Measurements from ENCODE around the gene MARK3.

The MARK3 gene

GRCh38 chr14:103396463-103396862 lies 11.2 kb downstream of the MARK3 start:
- no peak for DNase-seq

GRCh38 chr14:103398427-103399195 lies 13.4 kb downstream of the MARK3 start:
- no peak for DNase-seq

- DNase-seq: no peak
Observed at GRCh38 chr14:103400537-103400936, 15.3 kb downstream of the MARK3 start.

- DNase-seq: no peak
Observed at GRCh38 chr14:103401223-103402214, 16.3 kb downstream of the MARK3 start.

GRCh38 chr14:103402695-103403094 lies 17.5 kb downstream of the MARK3 start:
- DNase-seq: no peak

GRCh38 chr14:103404032-103404918 lies 19.1 kb downstream of the MARK3 start:
- no peak for DNase-seq

GRCh38 chr14:103404920-103405319 lies 19.7 kb downstream of the MARK3 start:
- DNase-seq: no peak

GRCh38 chr14:103408491-103409155 lies 23.4 kb downstream of the MARK3 start:
- DNase-seq: no peak

- DNase-seq: no peak
Observed at GRCh38 chr14:103416916-103417315, 31.7 kb downstream of the MARK3 start.

- DNase-seq: no peak
Observed at GRCh38 chr14:103418481-103418818, 33.2 kb downstream of the MARK3 start.

GRCh38 chr14:103421556-103421955 lies 36.3 kb downstream of the MARK3 start:
- DNase-seq: no peak

GRCh38 chr14:103423050-103423461 lies 37.8 kb downstream of the MARK3 start:
- DNase-seq: no peak

- DNase-seq: no peak
Observed at GRCh38 chr14:103427485-103428443, 42.5 kb downstream of the MARK3 start.

GRCh38 chr14:103428723-103429556 lies 43.7 kb downstream of the MARK3 start:
- no peak for DNase-seq

GRCh38 chr14:103430358-103430757 lies 45.1 kb downstream of the MARK3 start:
- DNase-seq: no peak

- DNase-seq: no peak
Observed at GRCh38 chr14:103432627-103433026, 47.4 kb downstream of the MARK3 start.

- DNase-seq: no peak
Observed at GRCh38 chr14:103433916-103434563, 48.8 kb downstream of the MARK3 start.

- DNase-seq: no peak
Observed at GRCh38 chr14:103434868-103435442, 49.7 kb downstream of the MARK3 start.

- DNase-seq: no peak
Observed at GRCh38 chr14:103436533-103436932, 51.3 kb downstream of the MARK3 start.
